Glutamatergic neuron (in vitro differentiated cells): ENCODE results near the gene TCOF1. TPM values are rescaled to one million over a fixed set of nuclear protein-coding genes. Genes with fewer than 3 reads are reported as not detected.

Source experiments
- DNase-seq: peaks from one replicate; pipeline ENCODE4 v3.0.0; 2022
- H3K27ac Mint-ChIP-seq: one replicate; pipeline ENCODE4 v1.8.0; 2020; ENCODE audit warnings: mild to moderate bottlenecking, mixed read lengths, inconsistent platforms; ENCODE audit not compliant: unreplicated experiment
- H3K27me3 Mint-ChIP-seq: one replicate; pipeline ENCODE4 v1.8.0; 2020; ENCODE audit warnings: mild to moderate bottlenecking, moderate library complexity, mixed read lengths, inconsistent platforms; ENCODE audit not compliant: unreplicated experiment
- H3K36me3 Mint-ChIP-seq: one replicate; pipeline ENCODE4 v1.8.0; 2020; ENCODE audit warnings: mild to moderate bottlenecking, mixed read lengths, inconsistent platforms; ENCODE audit not compliant: unreplicated experiment
- H3K4me1 Mint-ChIP-seq: one replicate; pipeline ENCODE4 v1.8.0; 2020; ENCODE audit warnings: mild to moderate bottlenecking, low read depth, mixed read lengths, inconsistent platforms; ENCODE audit not compliant: unreplicated experiment
- H3K4me3 Mint-ChIP-seq: one replicate; pipeline ENCODE4 v1.8.0; 2020; ENCODE audit warnings: mild to moderate bottlenecking, mixed read lengths, inconsistent platforms; ENCODE audit not compliant: unreplicated experiment
- H3K9me3 Mint-ChIP-seq: one replicate; pipeline ENCODE4 v1.8.0; 2020; ENCODE audit warnings: mild to moderate bottlenecking, moderate library complexity, mixed read lengths, inconsistent platforms; ENCODE audit not compliant: unreplicated experiment
- total RNA-seq: library from RNA; stranded (reverse); fragmentation: NEBNext Ultra II Directional; extraction: Animal tissue kit (Norgen Biotek cat#: 25700); gene quantifications from one replicate; pipeline ENCODE4 v1.2.1, GENCODE V29; 2021; ENCODE audit not compliant: unreplicated experiment
- TF ChIP-seq, protein P1 (sequence below): fragments of 200-600 bp; sonication (generic); IDR thresholded peaks from one replicate; pipeline ENCODE4 v1.5.0; 2021; ENCODE audit not compliant: partially characterized antibody, unreplicated experiment

Gene TCOF1
- total RNA-seq, 1 donor from 2014 or later = 39.7 TPM

DNA sequence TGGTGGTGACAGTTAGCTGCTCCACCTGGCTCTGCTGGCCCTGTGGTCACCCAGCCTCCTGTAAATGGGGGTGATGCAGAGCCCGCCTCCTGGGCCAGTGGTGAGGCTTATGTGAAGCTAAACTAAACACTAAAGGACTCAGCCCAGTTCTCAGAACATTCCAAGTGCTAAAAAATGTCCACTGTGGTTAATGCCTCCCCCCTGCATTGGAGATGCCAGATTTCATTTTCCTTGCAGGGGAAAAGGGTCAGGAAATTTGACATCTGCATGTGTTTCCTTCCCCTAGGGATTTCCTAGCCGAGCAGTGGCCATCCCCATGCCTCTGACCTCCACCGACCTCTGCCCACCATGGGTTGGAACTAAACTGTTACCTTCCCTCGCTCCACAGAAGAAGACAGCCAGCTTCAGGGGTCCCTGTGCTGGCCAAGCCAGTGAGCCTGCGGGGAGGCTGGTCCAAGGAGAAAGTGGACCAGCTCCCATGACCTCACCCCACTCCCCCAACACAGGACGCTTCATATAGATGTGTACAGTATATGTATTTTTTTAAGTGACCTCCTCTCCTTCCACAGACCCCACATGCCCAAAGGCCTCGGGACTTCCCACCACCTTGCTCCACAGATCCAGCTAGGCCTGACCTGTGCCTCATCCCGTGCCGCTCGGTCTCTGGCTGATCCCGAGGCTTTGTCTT lies 42.2 kb downstream of the TCOF1 start:
- Mint-ChIP-seq H3K27ac (no peak overlapping the region), H3K36me3 (peaks cover 8% of the 10 kb centered on the region), H3K4me3 (no peak overlapping the region), H3K4me1 (peaks cover 8% of the 10 kb centered on the region), H3K27me3 (peaks cover 4% of the 10 kb centered on the region), H3K9me3 (peaks cover 4% of the 10 kb centered on the region)
- TF ChIP-seq, protein P1, sequence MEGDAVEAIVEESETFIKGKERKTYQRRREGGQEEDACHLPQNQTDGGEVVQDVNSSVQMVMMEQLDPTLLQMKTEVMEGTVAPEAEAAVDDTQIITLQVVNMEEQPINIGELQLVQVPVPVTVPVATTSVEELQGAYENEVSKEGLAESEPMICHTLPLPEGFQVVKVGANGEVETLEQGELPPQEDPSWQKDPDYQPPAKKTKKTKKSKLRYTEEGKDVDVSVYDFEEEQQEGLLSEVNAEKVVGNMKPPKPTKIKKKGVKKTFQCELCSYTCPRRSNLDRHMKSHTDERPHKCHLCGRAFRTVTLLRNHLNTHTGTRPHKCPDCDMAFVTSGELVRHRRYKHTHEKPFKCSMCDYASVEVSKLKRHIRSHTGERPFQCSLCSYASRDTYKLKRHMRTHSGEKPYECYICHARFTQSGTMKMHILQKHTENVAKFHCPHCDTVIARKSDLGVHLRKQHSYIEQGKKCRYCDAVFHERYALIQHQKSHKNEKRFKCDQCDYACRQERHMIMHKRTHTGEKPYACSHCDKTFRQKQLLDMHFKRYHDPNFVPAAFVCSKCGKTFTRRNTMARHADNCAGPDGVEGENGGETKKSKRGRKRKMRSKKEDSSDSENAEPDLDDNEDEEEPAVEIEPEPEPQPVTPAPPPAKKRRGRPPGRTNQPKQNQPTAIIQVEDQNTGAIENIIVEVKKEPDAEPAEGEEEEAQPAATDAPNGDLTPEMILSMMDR = no peak
- no peak for DNase-seq

DNA sequence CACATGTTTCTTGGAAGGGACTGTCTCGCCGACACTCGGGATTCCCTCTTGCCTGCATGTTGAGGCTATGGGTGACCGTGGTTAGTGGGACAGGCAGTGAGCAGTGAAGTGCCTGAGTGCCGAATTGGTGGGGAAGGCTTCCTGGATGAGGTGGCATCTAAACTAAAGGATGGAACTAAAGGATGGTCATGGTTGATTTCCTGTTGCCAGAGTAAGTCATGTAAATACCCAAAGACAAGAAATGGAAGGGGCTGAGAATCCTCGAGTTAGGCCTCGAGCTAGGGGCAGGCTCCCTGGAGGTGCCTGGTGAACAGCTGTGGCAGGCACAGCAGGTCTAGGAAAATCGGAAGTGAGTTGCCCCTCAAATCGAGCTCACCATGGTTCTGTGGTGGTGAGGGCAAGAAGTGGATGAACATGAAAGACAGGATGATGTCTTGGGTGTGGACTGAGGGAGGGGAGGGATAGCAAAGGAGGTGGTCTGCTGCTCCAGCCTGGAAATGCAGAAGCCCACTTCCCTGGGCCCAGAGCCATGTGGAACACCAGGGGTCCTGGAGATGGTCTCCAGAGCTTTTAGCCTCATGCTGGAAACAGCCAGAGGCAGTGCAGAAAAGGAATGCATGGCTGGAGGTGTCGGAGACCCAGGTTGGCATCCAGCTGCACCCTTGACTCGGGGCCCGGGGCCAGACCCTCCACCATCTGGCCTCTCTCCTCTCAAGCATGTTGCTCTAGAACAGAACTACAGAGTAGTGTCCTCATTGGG lies 43.0 kb downstream of the TCOF1 start:
- peaks cover 4% of the 10 kb centered on the region for H3K27me3 Mint-ChIP-seq
- no peak for DNase-seq
- peaks cover 8% of the 10 kb centered on the region for H3K4me1 Mint-ChIP-seq
- H3K27ac Mint-ChIP-seq = no peak overlapping the region
- H3K9me3 Mint-ChIP-seq = peaks cover 4% of the 10 kb centered on the region
- TF ChIP-seq, protein P1 = no peak
- H3K36me3 Mint-ChIP-seq = peaks cover 8% of the 10 kb centered on the region
- no peak overlapping the region for H3K4me3 Mint-ChIP-seq

GRCh38 chr5:150401076-150401375 lies 43.5 kb downstream of the TCOF1 start:
- Mint-ChIP-seq H3K4me3 (no peak overlapping the region), H3K4me1 (peaks cover 8% of the 10 kb centered on the region), H3K9me3 (peaks cover 4% of the 10 kb centered on the region), H3K27me3 (peaks cover 4% of the 10 kb centered on the region), H3K27ac (peak overlapping the region; percentile 4), H3K36me3 (peaks cover 6% of the 10 kb centered on the region)
- no peak for DNase-seq
- TF ChIP-seq, protein P1 = no peak

GRCh38 chr5:150401376-150402228 lies 44.1 kb downstream of the TCOF1 start:
- Mint-ChIP-seq H3K4me1 (peaks cover 8% of the 10 kb centered on the region), H3K4me3 (no peak overlapping the region), H3K27me3 (peaks cover 4% of the 10 kb centered on the region), H3K9me3 (peaks cover 4% of the 10 kb centered on the region), H3K27ac (peak overlapping the region; percentile 4), H3K36me3 (no peaks in the 10 kb centered on the region)
- TF ChIP-seq, protein P1 = no peak
- no peak for DNase-seq
